Dermis blood vessel endothelial cell (primary cell): ENCODE data around the gene TICRR. TPM values are rescaled to one million over a fixed set of nuclear protein-coding genes. Genes with fewer than 3 reads are reported as not detected.

Experiments used
- DNase-seq: peaks from one replicate; pipeline ENCODE4 v3.0.0; 2010
- total RNA-seq: library from RNA; depleted of rRNA; stranded (reverse); fragments of >200 nt; gene quantifications from 2 replicates; pipeline ENCODE4 v1.2.3, GENCODE V29; 2014

The TICRR gene
- total RNA-seq, 1 donor from 2014 or later, result 2.2 TPM

DNA sequence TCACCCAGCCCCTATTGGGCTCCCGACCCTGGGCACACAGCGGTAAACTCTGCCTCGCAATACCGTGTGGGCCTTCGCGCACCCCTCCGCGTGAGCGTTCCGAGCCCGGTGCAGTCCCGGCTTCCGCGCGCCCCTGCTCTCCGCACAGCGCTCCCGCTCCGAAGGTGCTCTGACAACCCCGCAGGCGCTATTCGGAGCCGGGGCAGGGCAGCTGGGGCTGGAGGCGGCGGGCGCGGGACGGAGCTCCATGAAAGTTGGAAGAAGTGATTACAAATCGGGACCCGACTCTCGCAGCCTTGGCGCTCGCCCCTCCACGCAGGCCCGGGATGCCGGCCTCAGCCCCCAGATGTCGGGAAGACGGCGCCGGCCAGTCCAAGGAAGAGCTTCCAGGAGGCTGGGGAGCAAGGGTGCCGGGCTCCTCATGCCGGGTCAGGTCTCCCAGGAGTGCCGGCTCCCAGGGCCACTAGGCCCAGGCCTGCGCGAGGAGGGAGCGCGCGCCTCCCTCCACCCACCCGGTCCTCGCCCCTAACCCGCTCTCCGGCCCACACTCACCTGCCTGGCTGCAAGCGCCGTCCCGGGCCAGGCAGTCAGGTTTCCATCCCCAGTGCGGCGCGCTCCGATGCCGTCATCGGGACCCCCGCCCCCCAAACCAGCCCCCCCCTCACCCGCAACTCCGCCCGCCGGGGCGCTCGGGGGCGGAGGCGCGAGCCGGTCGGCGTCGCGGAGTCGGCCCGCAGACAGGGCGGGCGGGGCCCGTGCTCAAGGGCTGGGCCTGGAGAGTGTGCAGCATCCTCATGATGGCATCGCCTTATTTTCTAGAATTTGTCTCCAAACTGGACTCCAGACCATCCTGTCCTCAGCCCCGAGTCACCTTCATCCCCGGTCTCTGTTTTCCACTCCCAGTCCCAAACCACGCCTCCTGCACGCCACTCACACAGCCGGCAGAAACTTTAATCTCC is 79.9 kb downstream of the TICRR start, which contains the start of gene KIF7:
Gene KIF7, minus strand, starts transcription at position 621 of the 959 bp plus-strand sequence. CDS start 2,537 bp downstream, outside the sequence.
- peak; percentile 54 for DNase-seq

DNA sequence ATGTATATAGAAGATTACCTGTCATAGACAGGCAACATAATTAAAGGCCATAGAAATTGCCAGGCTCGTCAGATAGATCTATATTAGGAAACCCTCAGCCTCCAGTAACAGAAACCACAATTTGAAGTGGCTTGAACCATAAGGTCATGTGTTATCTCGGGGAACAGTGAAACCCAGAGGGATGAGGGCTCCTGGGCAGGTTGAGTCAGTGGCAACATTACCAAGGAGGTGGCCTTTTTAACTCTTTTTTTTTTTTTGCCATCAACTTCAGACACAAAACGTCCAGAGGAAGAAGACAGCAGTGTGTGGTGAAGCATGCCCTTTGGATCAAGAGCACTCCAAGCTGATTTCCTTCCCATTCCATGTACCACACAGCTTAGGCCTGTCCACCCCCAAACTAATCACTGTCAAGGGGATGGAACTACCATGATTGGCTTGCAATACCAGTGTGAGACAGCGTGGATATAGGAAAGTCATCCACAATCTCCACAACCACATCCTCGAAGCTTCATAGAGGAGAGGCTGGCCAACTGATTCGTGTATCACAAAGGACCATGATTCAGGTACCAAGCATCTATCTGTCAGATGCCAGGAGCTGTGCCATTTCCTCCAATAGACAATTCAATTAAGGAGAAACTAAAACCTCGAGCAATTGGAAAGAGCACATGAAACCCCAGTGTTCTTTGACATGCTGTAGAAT is 81.0 kb downstream of the TICRR start:
- no peak for DNase-seq

DNA sequence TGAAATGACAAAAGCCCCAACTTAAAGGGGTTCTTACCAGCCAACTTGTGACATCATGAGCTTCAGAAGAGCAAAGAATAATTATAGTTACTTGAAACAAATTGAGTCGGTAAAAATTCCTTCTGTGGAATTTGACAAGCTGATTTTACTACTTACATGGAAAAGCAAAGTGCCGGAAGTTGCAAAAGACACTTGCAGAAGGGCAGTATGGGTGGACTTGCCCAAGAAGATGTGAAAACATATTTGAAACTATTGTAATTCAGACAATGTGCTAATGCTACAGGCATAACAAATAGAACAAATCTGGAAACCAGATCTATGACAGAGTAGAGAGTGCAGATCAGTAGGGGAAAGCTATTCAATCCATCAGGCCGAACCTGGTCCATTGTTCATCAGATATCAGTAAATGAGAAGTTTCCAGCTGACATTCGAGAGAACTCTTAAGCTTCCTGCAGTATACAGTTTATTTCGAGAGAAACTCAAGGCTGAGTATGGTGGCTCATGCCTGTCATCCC is 82.5 kb downstream of the TICRR start:
- DNase-seq, result no peak

DNA sequence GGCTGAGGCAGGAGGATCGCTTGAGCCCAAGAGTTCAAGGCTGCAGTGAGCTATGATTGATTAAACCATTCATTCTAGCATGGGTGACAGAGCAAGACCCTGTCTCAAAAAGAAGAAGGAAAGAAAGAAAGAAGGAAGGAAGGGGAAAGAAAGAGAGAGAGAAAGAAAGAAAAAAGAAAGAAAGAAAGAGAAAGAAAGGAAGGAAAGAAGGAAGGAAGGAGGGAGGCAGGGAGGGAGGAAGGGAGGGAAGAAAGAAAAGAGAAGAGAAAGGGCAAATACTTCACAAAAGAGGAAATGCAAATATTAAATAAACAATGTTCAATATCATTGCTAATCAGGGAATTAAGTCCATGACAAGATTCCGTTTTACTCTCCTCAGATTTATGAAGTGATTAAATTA is 84.0 kb downstream of the TICRR start:
- DNase-seq, result no peak

DNA sequence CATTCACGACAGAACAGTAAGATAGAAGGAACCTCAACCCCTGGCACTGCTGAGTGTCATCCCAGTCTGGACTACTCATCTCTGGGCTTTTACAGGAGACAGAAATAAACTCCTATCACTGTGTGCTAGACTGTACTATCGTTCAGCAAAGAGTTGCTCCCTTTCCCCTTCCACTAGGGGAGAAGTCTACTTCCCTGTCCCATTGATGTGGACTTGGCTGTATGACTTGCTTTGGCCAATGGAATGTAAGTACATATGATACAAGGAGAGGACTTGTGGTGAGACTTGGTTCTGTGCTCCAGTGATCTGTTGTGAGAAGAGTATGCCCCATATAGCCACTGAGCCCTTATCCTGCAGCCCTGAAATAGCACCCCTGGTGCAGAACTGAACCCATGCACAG is 85.3 kb downstream of the TICRR start:
- no peak for DNase-seq

DNA sequence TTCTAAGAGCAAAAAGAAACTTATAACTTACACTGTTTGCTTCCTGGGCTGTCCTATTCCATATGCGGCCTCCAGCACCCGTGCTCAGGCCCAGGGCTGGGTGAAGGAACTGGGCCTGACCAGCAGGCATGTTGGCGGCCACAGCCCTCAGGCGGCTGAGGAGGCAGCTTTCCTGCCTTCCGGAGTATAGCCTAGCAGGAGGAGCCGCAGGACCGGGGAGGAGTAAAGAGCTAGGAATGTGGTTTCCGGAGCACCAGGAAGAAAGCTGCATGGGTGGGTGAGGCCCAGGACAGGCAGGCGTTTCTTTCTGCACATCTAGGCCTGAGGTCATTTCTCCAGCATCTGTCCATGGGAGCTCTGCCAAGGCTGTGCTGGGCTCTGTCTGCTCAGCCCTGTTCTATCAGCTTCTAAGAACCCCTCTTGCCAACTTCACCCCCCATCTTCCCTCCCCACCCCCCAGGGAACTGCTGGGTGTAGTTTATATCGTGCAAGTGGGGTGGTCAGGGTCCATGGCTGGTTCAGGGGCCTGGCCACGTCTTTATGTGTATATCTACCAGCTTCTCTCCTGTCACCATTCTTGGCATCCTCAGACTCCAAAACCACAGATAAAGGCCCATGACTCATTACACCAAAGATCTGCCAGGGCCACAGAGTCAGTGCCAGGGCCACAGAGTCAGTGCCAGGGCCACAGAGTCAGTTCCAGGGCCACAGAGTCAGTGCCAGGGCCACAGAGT is 87.8 kb downstream of the TICRR start:
- peak; percentile 79 for DNase-seq

DNA sequence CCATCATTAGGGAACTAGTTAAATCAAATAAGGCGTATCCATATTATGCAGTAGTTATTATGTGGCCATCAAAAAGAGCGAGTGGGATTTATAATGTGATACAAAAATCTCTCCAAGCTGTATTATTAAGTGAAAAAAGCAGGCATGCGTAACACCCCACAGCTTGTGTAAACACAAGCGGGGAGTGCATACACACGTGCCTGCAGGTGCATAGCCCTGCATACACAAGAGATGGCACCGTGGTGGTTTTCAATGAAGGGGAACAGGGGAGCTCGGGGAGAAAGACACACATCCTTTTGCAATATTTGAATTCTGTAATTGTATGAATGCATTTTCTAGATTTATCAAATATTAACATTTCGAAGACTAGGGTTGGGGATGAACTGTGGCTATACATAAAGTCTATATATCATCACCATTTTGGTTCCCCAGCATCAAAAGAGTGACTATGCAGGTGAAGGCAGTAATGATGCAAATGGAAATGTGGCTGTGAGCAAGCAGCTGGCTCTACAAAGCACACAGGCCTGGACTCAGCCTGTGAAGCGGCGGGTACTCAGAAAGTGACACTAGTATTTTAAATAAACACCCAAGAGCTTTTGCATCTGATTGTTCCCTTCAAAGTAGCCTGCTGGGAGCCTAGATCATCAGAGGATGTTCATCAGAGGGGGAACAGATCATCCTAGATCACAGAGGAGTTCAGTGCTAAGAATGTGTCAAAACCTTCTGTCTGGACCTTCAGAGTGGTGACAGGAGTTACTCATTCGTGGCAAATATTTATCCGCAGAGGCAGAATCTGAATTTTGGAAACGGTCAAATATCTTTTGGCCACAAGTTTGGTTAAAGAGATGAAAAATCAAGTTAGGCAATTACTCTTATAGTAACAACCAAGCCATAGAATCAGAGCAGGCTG is 89.4 kb downstream of the TICRR start:
- DNase-seq, result no peak

DNA sequence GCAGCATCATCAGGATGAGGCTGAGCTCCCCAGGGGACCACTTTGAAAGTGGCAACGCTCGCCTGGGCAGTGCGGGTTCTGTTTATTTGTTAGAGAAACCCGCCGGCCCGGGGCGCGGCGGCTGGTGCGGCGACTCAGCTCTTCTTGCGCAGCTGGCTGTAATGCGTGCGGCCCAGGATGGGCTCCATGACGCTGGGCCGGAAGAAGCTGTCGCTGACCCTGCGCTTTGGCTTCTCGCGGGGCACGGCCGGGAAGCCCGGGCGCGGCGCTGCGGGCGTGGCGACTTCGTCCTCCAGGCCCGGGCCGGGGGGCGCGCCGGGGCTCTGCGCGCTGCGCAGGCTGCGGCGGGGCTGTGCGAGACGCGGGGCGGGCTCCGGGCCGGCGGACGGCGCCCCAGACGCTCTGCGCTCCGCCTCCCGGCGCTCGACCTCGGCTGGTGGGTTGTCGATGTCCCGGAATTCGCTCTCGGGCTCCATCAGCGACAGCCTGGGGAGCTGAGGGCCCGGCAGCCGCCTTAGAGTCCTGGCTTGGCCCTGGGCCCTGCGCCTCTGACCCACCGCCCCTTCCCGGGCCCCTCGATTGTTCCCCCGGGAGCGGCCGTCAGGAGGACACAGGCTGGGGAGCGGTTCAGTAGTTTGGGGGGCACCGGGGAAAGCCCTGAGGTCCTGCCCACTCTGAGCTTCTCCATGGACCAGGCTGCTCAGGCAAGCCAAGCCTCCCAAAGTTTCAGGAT is 90.3 kb downstream of the TICRR start:
- peak; percentile 67 for DNase-seq

DNA sequence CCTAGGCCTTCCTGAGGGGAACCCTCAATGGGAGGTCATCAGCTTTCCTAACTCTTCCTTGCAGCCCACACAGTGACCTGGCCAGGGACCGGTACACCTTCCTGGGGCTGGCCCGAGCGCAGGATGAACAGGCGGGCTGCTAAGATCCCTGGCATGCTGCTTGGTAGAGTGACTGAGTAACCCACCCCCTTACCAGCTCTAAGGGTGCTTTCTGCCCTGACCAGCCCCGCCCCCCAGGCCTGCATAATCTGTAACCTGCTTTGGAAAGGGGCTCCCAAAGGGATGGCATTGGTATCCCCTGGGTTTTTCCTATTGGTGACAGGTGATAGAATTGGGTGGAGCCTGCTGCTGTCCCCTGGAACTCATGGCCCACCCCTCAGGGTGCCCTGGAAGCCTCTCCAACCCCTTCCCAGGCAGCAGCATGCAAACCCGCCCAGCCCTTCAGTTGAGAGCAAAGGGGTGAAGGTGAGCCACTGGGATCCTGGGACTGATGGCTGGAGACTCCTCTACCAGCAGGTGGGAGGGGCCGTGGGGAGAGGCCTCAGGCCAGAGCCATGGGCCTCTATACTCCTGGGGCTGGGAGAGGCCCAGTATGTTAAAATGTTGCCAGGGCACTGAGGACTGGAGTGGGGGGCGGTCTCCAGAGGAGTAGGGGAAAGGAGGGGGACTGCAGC is 91.1 kb downstream of the TICRR start:
- DNase-seq, result no peak

DNA sequence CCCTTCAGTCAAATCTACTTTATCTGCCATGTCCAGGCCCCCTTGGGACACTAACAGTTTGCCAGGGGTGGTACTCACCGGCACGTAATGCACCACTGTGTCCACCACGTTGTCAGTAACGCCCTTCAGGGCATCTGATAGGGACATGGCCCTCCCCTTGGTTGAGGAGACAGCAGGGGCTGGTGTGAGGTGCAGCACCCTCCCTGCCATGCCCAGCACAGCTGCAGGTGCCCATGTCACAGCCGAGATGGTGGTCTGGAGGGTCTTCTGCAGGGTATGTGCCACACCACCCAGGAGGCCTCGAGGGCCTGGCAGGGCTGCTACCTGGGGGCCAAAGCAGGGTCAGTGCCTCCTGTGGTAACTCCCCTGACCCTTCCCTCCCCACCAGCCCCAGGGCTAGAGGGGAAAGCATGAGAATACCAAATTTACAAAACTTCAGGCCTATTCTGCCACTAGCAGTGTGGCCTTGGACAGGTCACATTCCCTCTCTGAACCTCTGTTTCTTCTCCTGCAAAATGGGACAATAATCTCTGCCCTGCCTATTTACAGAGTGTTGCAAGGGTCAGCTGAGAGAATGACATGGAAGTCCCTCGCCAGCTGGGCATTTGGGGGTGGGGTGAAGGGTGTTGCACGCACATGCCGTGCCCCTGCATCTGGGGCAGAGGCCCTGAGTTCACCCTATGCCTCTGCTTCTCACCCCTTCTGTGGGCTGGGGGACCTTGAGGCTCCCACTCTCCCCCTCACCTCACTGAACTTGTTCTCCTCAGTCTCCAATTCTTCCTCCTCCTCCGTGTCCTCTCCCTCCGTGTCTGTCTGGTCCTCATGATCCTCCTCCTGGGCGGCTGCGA is 91.8 kb downstream of the TICRR start:
- DNase-seq, result no peak

DNA sequence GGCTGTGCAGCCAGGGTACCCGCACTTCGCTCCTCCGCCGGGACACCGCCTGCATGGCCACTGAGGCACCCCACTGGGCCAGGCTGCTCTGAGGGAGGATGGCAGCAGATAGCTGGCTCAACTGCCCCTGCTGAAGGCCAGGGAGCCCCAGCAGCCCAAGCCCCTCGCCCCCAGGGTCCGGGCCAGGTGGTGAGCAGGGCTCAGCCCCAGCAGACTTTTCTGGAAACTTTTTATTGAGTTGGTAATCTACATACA is 92.4 kb downstream of the TICRR start:
- no peak for DNase-seq

DNA sequence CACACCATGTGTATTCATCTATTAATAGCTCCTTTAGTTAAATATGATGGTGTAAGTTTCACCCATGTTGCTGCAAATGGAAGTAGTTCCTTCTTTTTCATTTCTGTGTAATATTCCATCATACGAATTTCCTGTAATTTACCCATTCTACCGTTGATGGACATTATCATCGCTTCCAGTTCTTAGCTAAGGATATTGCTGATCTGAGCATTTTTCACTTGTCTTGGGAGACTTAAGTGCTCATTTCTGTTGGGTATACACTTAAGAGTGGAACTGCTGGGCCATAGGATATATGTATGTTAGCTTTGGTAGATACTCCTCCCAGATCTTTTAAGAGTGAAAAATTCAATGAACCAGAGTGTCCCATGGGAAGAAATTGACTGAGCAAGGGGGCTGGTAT is 92.9 kb downstream of the TICRR start:
- DNase-seq, result no peak

DNA sequence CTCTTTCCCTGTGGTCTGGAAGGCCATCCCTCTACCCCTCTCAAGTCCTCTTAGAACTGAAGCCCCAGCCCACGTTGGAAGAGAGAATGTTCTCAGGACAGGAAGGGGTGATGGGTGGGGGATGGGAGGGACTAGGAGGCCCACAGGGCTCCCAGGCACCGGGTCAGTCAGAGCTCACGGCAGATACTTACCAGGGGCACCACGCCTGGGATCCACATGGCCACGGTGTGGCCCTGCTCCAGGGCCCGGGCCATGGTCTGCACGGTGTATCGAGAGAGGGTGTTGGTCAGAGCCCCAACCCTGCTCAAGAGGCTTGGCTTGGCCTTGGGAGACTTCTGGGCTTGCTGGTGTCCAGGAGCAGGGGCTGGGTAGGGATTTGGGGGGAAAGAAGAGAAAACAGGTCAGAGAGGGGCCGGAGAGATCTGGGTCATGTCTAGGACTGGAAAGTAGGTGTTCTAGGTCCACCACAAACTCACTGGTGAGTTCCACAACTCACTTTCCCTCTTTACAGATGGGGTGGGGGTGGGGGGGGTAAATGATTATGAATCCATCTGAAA is 94.1 kb downstream of the TICRR start:
- DNase-seq, result no peak

DNA sequence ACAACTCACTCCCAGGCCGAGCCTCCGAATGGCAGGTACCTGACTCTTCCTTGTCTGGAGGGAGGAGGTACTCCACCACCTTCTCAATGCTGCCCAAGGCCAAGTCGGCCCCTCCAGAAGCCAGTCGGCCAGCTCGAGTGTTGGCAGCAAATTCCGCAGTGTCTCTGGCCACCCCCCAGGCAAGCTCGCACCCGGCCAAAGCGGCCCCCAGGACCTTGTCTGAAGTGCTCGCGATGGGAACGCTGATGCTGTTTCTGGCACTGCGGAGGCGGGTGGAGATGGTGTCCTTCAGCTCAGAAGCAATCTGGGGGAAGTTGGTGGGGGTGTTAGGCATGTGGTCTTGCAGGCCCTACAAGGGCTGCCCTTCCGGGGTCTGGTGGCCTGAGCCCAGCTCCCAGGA is 94.7 kb downstream of the TICRR start:
- DNase-seq, result no peak

DNA sequence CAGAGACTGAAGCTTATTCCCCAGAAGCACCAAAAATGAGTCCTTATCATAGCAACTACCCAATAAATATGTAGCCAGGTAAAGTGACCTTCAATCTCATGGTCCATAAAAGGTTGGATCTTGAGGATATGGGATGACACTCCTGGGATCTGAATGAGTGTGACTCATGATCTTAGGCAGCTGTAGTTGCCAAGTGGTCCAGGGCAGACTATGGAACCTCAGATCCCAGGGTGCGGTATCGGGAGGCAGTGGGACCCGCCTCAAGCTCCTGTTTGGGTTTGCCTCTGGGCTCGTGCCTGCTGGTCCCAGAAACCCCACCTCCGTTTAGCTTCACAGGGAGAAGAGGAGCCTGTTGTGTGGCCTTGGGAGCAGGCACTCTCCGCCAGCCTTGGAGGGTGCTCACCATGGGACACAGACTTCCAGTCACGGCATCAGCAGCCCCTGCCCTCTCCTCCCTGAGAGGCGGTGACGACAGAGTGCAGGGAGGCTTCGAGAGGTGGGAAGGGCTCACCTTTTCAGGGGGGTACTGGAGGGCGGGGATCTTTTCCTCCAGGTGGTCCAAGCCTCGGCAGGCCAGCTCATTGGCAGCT is 95.8 kb downstream of the TICRR start:
- DNase-seq, result no peak

DNA sequence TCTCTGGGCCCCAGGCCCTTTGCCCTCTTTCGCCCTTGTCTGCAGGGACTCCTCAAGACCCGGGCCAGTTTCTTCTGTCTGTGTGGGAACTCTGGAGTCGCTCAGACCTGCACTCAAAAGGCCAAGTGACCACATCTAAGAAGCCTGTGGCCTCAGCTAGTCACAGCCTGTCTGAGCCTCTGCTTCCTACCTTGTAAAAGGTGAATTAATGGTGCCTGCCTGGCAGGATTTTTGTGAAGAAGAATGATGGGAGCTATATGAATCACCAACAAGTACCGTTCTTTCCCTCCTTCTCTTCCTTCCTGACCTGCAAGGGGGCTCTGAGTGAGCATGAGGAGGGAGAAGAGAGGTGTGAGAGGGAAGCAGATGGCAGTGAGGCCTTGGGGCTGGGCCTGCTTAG is 96.4 kb downstream of the TICRR start:
- no peak for DNase-seq

DNA sequence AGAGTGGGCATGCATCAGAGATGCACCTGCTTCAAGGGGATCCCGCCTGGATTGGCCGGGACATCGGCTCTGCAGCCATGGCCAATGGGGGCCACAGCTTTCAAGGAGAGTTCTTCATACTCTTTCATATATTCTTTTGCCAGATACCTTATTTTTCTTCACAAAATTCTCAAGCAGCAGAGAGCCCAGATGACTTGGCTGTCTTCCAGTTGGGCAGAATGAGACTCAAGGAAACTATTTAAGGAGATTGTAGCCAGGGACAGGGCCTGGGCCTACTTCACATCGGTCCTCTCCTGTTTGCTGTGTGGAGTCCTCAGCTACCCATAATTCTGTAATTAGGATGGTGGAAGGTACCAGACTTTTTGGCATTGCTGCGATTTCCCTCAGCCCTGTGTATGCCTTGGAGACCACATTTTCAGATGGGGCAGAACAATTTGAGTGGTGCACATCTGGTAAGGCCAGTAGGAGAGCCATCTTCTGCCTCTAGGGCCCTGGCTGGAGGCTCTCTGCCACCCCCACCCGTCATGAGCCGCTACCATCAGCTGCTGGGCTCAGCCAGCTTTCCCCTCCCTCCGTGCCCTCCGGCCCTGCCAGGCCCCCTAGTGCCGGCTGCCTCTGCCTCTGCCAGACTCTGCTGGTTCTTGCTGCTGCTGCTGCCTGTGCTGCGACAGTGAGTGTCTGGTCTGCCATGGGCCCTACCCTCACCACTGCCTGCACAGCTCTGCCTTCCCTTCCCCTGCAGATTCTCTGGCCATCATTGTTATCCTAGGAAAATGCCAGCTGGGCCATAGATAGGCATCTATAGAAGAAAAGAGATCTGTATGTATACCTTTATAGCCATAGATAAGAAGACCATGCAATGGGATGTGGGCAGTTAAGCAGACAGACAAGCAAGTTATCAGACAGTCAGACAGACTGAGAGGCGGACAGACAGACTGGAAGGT is 97.2 kb downstream of the TICRR start:
- DNase-seq, result no peak

DNA sequence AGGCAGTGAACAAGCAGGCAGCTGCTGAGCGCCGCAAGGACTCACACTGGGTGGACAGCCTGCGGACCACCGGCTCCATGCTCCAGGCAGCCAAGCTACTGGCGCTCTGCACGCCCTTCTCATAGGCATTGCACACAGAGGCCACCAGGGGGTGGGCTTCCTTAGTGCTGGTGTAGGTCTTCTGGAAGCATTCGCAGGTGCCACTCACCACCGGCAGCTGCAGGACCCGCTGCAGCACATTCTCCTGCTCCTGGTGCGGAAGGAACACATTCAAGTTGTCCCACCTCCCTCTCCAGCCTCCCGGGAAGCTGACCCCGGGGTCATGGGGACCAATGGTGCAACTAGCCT is 97.9 kb downstream of the TICRR start:
- DNase-seq, result peak; percentile 62
